Trophoblast cell (in vitro differentiated cells and primary cell): ENCODE data around the gene DZANK1.
"Not testable (repeated sequence)": the region's sequence is repeated elsewhere in the genome, so short reads cannot be mapped to it uniquely, and the experiment has no call there.

Source experiments
- DNase-seq, 2 donors: peaks; one replicate each; pipeline ENCODE4 v3.0.0-alpha.2; 2016
- H2AFZ ChIP-seq: 2 replicates; pipeline ENCODE4 v1.6.1; 2013; ENCODE audit warnings: low read length, moderate library complexity, mild to moderate bottlenecking; ENCODE audit not compliant: insufficient read depth, poor library complexity
- H2AK5ac ChIP-seq: 2 replicates; pipeline ENCODE4 v1.6.1; 2013; ENCODE audit warnings: mild to moderate bottlenecking, low read length
- H2BK120ac ChIP-seq: 2 replicates; pipeline ENCODE4 v1.6.1; 2013; ENCODE audit warnings: low read length, mild to moderate bottlenecking, moderate library complexity; ENCODE audit not compliant: insufficient read depth, poor library complexity
- H2BK12ac ChIP-seq: 2 replicates; pipeline ENCODE4 v1.6.1; 2013; ENCODE audit warnings: mild to moderate bottlenecking, low read length, moderate library complexity
- H2BK5ac ChIP-seq: 2 replicates; pipeline ENCODE4 v1.6.1; 2013; ENCODE audit warnings: low read length, low read depth, moderate library complexity, mild to moderate bottlenecking; ENCODE audit not compliant: poor library complexity
- H3K14ac ChIP-seq: 2 replicates; pipeline ENCODE4 v1.6.1; 2013; ENCODE audit warnings: mild to moderate bottlenecking, low read length
- H3K18ac ChIP-seq: 2 replicates; pipeline ENCODE4 v1.6.1; 2013; ENCODE audit warnings: mild to moderate bottlenecking, low read length
- H3K23ac ChIP-seq: 2 replicates; pipeline ENCODE4 v1.6.1; 2013; ENCODE audit warnings: low read length
- H3K27ac ChIP-seq: 2 replicates; pipeline ENCODE4 v1.5.1; 2013; ENCODE audit warnings: low read depth, mild to moderate bottlenecking, inconsistent platforms, low read length, moderate library complexity
- H3K27me3 ChIP-seq: 2 replicates; pipeline ENCODE4 v1.6.1; 2013; ENCODE audit warnings: inconsistent platforms, mild to moderate bottlenecking, low read length, moderate library complexity; ENCODE audit not compliant: insufficient read depth
- H3K36me3 ChIP-seq, 2 experiments: 1 replicate in 1 of 2; 2 replicates in 1 of 2; pipeline ENCODE4 v1.6.1; 2013; ENCODE audit warnings: low read length in 2 of 2, mild to moderate bottlenecking in 2 of 2, moderate library complexity in 1 of 2; ENCODE audit not compliant: insufficient read depth in 2 of 2, control insufficient read depth in 1 of 2
- H3K4ac ChIP-seq: 2 replicates; pipeline ENCODE4 v1.6.1; 2013; ENCODE audit warnings: low read depth, mild to moderate bottlenecking, low read length, moderate library complexity
- H3K4me1 ChIP-seq, 2 experiments: 1 replicate in 1 of 2; 2 replicates in 1 of 2; pipeline ENCODE4 v1.6.1; 2013; ENCODE audit warnings: low read length in 2 of 2, mild to moderate bottlenecking in 2 of 2, moderate library complexity in 1 of 2; ENCODE audit not compliant: insufficient read depth in 2 of 2, control insufficient read depth in 1 of 2
- H3K4me2 ChIP-seq: 2 replicates; pipeline ENCODE4 v1.6.1; 2013; ENCODE audit warnings: inconsistent platforms, mild to moderate bottlenecking, low read length, moderate library complexity
- H3K4me3 ChIP-seq: 2 replicates; pipeline ENCODE4 v1.5.1; 2013; ENCODE audit warnings: mild to moderate bottlenecking, low read depth, low read length, inconsistent platforms
- H3K79me1 ChIP-seq: one replicate; pipeline ENCODE4 v1.6.1; 2013; ENCODE audit warnings: low read length
- H3K79me2 ChIP-seq: 2 replicates; pipeline ENCODE4 v1.6.1; 2013; ENCODE audit warnings: low read length, mild to moderate bottlenecking; ENCODE audit not compliant: control insufficient read depth, insufficient read depth, poor library complexity
- H3K9ac ChIP-seq: 2 replicates; pipeline ENCODE4 v1.6.1; 2013; ENCODE audit warnings: mild to moderate bottlenecking, low read length
- H3K9me3 ChIP-seq: 2 replicates; pipeline ENCODE4 v1.6.1; 2013; ENCODE audit warnings: low read depth, mild to moderate bottlenecking, control low read depth, inconsistent platforms, low read length; ENCODE audit not compliant: insufficient read depth
- H4K12ac ChIP-seq: 2 replicates; pipeline ENCODE4 v1.6.1; 2013; ENCODE audit warnings: low read depth, mild to moderate bottlenecking, low read length, moderate library complexity
- H4K8ac ChIP-seq: 2 replicates; pipeline ENCODE4 v1.6.1; 2013; ENCODE audit warnings: low read depth, mild to moderate bottlenecking, low read length, moderate library complexity
- H4K91ac ChIP-seq: one replicate; pipeline ENCODE4 v1.6.1; 2013; ENCODE audit warnings: low read depth, mild to moderate bottlenecking, low read length, moderate library complexity
- WGBS: extraction: QIAGEN DNeasy Blood & Tissue Kit; methylation state at CpG from one replicate; pipeline ENCODE4 v1.1.7; 2013; ENCODE audit warnings: missing lambda C conversion rate; ENCODE audit not compliant: insufficient read length, insufficient coverage; ENCODE audit errors: extremely low coverage; 5-methylcytosine and 5-hydroxymethylcytosine counted together

DZANK1 gene

DNA sequence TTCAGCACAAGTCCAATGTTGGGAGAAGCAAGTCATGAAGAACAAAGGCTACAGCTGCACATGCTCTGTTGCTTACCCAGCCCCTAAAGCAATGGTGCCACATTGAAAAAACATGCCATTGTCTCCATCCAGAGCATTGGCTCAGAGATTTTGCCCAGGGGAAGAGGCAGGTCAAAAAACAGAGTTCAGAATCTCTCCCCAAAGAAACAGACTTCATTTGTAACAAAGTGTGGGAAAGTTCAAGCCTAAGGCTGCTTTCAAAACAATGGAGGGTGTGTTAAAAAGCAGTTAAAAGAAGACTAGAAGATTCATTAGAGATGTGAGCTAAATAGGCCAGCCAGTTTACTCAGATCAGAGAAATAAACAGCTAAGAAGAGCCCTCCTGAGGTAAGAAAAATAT, 63.6 kb downstream of the DZANK1 start:
- Histone ChIP-seq H3K79me1 (no peaks in the 10 kb centered on the region), H3K4me2 (no peak overlapping the region), H4K8ac (no peak overlapping the region), H3K14ac (no peak overlapping the region), H3K79me2 (no peaks in the 10 kb centered on the region), H3K27me3 (no peaks in the 10 kb centered on the region), H3K18ac (no peak overlapping the region), H2BK12ac (no peak overlapping the region), H4K12ac (no peak overlapping the region), H3K9ac (no peak overlapping the region), H3K4me3 (no peak overlapping the region), H2BK120ac (no peak overlapping the region), H3K27ac (no peak overlapping the region), H3K9me3 (peaks cover 2% of the 10 kb centered on the region), H3K36me3 (no peaks in the 10 kb centered on the region), H3K4me1 (peaks cover 0 to 3% of the 10 kb centered on the region in 2 experiments), H3K4ac (no peak overlapping the region), H4K91ac (no peak overlapping the region), H2AK5ac (no peak overlapping the region), H2AFZ (no peak overlapping the region), H2BK5ac (no peak overlapping the region), H3K23ac (peak overlapping the region; percentile 22)
- DNase-seq = no peak

GRCh38 chr20:18401305-18401704, 65.5 kb downstream of the DZANK1 start:
- no peak overlapping the region for H2BK120ac ChIP-seq
- no peak overlapping the region for H2BK12ac ChIP-seq
- no peaks in the 10 kb centered on the region for H3K27me3 ChIP-seq
- no peaks in the 10 kb centered on the region for H3K79me2 ChIP-seq
- H3K79me1 ChIP-seq = no peaks in the 10 kb centered on the region
- H3K18ac ChIP-seq = no peak overlapping the region
- H3K4ac ChIP-seq = no peak overlapping the region
- H3K23ac ChIP-seq = no peak overlapping the region
- no CpG with 5 or more reads among the region's 3 CpGs for WGBS
- no peak overlapping the region for H2AFZ ChIP-seq
- no peaks in the 10 kb centered on the region for H3K36me3 ChIP-seq
- no peak overlapping the region for H3K4me3 ChIP-seq
- H4K91ac ChIP-seq = no peak overlapping the region
- no peak overlapping the region for H3K9ac ChIP-seq
- no peak overlapping the region for H3K14ac ChIP-seq
- H3K9me3 ChIP-seq = peaks cover 2% of the 10 kb centered on the region
- no peak overlapping the region for H4K8ac ChIP-seq
- no peak overlapping the region for H3K4me2 ChIP-seq
- no peak overlapping the region for H3K27ac ChIP-seq
- DNase-seq = no peak
- peaks cover 0 to 3% of the 10 kb centered on the region in 2 experiments for H3K4me1 ChIP-seq
- no peak overlapping the region for H2BK5ac ChIP-seq
- H4K12ac ChIP-seq = no peak overlapping the region
- H2AK5ac ChIP-seq = no peak overlapping the region

DNA sequence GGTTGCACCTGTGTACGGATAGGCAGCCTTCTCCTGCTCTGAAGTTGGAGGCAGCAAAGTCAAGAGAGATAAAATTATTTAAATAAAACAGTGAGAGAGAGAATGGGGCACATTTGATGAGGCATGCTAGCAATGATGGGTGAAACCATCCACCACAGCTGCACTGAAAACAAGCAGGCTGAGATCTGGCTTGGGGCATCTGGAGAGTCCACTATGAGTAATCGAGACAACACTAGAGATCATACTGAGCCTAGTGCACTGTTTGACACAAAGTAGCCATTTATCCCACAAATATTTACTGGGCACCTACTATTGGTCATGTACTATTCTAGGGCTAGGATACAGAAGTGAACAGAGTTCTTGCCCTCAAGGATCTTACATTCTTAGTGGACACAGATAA, 66.4 kb downstream of the DZANK1 start:
- no peaks in the 10 kb centered on the region for H3K79me1 ChIP-seq
- H3K14ac ChIP-seq = no peak overlapping the region
- WGBS = no CpG with 5 or more reads among the region's 2 CpGs
- no peak overlapping the region for H2AFZ ChIP-seq
- no peak overlapping the region for H3K4me3 ChIP-seq
- H3K9ac ChIP-seq = no peak overlapping the region
- no peak overlapping the region for H3K27ac ChIP-seq
- H3K27me3 ChIP-seq = no peaks in the 10 kb centered on the region
- H2BK12ac ChIP-seq = no peak overlapping the region
- H3K36me3 ChIP-seq = no peaks in the 10 kb centered on the region
- H3K4me2 ChIP-seq = no peak overlapping the region
- H4K8ac ChIP-seq = no peak overlapping the region
- no peak overlapping the region for H2BK120ac ChIP-seq
- H3K79me2 ChIP-seq = no peaks in the 10 kb centered on the region
- peaks cover 0 to 3% of the 10 kb centered on the region in 2 experiments for H3K4me1 ChIP-seq
- no peak overlapping the region for H4K12ac ChIP-seq
- H3K23ac ChIP-seq = no peak overlapping the region
- no peak overlapping the region for H3K18ac ChIP-seq
- peaks cover 2% of the 10 kb centered on the region for H3K9me3 ChIP-seq
- H3K4ac ChIP-seq = no peak overlapping the region
- no peak for DNase-seq
- no peak overlapping the region for H2BK5ac ChIP-seq
- no peak overlapping the region for H2AK5ac ChIP-seq
- no peak overlapping the region for H4K91ac ChIP-seq

GRCh38 chr20:18398713-18399112, 68.1 kb downstream of the DZANK1 start:
- not testable (repeated sequence) for H3K9ac ChIP-seq, H3K23ac ChIP-seq, H3K4ac ChIP-seq, H4K8ac ChIP-seq, H2BK12ac ChIP-seq, H3K36me3 ChIP-seq, H2BK5ac ChIP-seq, H2BK120ac ChIP-seq, H3K4me1 ChIP-seq, H2AK5ac ChIP-seq, H3K79me2 ChIP-seq, H3K79me1 ChIP-seq, H2AFZ ChIP-seq, DNase-seq, H3K4me2 ChIP-seq, H3K27ac ChIP-seq, H3K27me3 ChIP-seq, H3K4me3 ChIP-seq, H3K9me3 ChIP-seq, H3K18ac ChIP-seq, H4K12ac ChIP-seq, H3K14ac ChIP-seq, H4K91ac ChIP-seq
- WGBS = no CpG with 5 or more reads among the region's 8 CpGs
